Measurements from ENCODE around the gene CPXM1.

Gene CPXM1

DNA sequence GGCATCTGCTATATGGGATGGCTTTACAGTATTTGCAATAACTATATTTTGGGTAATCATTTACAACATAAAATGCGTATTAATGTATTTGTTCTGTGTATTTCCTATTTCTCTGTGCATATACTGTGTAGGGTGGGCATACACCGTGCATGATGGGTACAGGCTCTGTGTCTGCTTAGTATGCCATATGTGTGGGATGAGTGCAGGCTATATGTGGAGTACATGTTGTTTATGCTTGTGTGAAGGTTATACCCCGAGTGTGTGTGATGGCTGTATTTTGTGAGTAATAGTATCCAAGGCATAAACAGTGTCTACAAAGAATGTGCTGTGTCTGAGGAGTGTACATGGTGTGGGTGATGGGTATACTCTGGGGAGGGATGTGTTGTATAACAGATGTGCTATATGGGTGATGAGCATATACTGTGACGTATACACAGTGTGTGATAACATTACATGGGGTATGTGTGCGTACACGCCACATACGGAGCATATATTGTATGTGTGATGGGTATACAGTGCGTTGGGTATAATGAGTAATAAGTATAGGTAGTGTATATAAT, 52.7 kb downstream of the CPXM1 start:
- no peak for DNase-seq

DNA sequence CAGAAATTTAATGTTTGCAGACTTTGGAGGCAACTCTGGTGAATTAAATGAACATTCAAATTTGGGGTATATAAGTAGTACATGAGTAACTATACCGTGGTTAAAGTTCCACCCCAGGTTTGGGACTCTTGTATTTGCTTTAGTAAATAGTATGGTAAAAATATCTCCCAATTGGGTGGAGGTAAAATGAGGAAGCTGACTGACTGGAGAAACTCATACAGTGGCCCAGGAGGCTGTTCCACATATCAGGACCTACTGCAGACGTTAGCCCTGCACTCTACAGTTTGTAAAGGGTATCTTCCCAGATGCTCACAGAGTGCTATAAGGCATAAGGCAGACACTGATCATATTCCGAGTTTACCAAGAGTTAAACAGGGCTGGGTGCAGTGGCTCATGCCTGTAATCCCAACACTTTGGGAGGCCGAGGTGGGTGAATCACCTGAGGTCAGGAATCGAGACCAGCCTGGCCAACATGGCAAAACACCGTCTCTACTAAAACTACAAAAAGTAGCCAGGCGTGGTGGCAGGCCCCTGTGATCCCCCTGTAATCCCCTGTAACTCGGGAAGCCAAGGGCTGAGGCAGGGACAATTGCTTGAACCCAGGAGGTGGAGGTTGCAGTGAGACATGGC, 53.7 kb downstream of the CPXM1 start:
- no peak for DNase-seq

DNA sequence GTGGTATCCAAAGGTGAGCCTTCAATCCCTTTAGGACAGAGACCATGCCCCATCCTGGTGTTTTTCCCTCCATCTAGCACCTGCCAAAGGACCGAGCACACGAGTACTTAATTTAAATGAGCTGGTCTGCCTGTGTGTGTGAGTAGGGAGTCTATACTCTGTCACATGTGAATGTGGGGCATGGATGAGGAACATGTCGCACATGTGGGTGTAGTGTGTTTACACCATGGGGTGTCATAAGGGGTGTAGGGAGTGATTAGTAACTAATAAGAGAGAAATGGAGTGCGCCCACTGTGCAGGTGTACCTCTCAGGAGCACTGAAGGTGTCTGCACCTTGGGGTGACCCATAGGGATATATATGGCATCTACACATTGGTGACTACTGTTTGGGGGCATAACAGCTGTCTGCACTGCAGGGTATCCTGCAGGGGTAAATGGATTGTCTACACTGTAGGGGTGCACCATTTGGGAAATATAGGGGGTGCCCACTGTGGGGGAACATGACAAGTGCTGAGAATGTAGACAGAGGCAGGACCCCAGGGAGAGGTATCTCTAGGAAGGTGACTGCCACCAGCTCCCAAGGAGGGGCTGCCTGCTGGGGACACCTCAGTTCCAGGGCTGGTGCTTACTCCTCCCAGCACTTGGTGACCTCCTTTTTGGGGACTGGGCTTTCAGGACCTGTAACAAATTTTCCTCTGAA, 54.3 kb downstream of the CPXM1 start:
- no peak for DNase-seq

DNA sequence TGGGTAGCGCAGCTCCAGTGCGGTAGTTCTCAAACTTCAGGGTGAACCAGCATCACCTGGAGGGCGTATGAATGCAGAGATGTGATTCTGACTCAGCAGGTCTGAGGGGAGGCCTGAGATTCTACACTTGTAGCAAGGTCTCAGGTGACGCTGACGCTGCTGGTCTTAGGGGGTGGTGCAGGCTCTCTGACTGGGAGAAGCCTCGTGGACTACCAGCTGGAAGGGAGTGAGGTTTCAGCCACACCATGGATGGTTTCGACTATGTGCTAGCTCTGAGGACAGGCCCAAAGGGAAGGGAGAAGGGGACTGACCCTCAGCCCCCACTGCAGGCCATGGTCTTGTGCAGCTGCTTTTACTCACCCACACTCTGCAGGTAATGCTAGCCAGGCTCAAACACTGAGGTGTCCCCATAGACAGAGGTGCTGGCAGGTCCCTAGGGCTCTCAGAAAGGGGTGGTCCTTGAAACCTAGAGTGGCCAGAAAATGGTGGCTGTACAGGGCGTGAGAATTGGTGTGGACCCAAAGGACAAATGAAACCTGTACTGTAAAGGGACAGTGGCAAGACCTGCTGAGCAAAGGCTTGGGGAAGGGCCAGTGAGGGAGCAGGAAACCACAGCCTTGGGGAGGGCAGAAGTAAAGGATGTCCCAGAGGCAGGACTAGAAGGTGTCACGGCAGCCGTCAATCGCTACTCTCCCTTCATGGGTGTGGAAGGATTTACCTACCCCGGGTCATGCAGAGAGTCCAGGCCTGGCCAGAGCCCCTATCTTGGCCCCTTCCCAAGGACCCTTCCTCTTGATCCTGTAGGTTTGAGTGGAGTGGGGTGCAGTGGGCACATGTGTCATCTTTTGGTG, 55.1 kb downstream of the CPXM1 start:
- no peak for DNase-seq

Measured in activated T-cell treated with anti-CD3 and anti-CD28 coated beads, Interleukin-2, amount 50 U/mL, for 1 hour (primary cell).